Loucy (cell line): Measurements from ENCODE around the gene NPR3.

Experiments used
- CTCF ChIP-seq: fragments of 200-600 bp; sonication (generic); conservative IDR thresholded peaks from 2 replicates; pipeline ENCODE4 v1.5.1; 2014; ENCODE audit warnings: mild to moderate bottlenecking, antibody characterized with exemption, low read length
- EZH2phosphoT487 ChIP-seq: fragments of 200-600 bp; IDR thresholded peaks from 2 replicates; pipeline ENCODE4 v1.6.1; 2018; ENCODE audit warnings: antibody characterized with exemption, mild to moderate bottlenecking, moderate library complexity, borderline replicate concordance

GRCh38 chr5:32785611-32786254 lies 74.6 kb downstream of the NPR3 start:
- no peak for TF ChIP-seq CTCF
- TF ChIP-seq EZH2phosphoT487, result no peak
